Omental fat pad (tissue), 4 donors: Measurements from ENCODE around the gene ADRA2B. TPM values are rescaled to one million over a fixed set of nuclear protein-coding genes. Genes with fewer than 3 reads are reported as not detected.

ENCODE experiments used
- ATAC-seq: fragments of 150-250 bp; one replicate; pipeline ENCODE4 v1.9.1; 2016; ENCODE audit warnings: mild to moderate bottlenecking, moderate library complexity; ENCODE audit not compliant: low FRiP score
- DNase-seq: peaks from one replicate; pipeline ENCODE4 v3.0.0-alpha.2; 2019; ENCODE audit warnings: low spot score
- CTCF ChIP-seq, 3 donors: fragments of 450-650 bp; IDR thresholded peaks; one replicate each; pipeline ENCODE4 v1.5.1; 2016 to 2017; ENCODE audit warnings: antibody characterized with exemption in 3 of 3, mild to moderate bottlenecking in 3 of 3, moderate library complexity in 2 of 3
- total RNA-seq, 4 donors: library from RNA; depleted of rRNA; stranded (reverse); fragments of >200 nt; gene quantifications; one replicate each; pipeline ENCODE4 v1.1.0, GENCODE V29; 2016

ADRA2B gene
- total RNA-seq, 4 donors from 2014 or later = 0.63 to 9.8 (median 2.6) TPM

GRCh38 chr2:96124406-96125265 is 8.3 kb upstream of the ADRA2B start:
- no peak for TF ChIP-seq CTCF (IDR thresholded peaks at IDR 0.05)
- no peak for ATAC-seq
- no peak for DNase-seq

- DNase-seq (no peak), ATAC-seq (no peak)
Observed at GRCh38 chr2:96123936-96124335, 7.6 kb upstream of the ADRA2B start.

GRCh38 chr2:96123290-96123689 is 6.9 kb upstream of the ADRA2B start:
- DNase-seq (no peak), ATAC-seq (no peak)
- TF ChIP-seq CTCF (IDR thresholded peaks at IDR 0.05) = no peak

More at GRCh38 chr2:96123936-96124335, 7.6 kb upstream of the ADRA2B start:
- no peak for TF ChIP-seq CTCF (IDR thresholded peaks at IDR 0.05)

- ATAC-seq (no peak), DNase-seq (no peak)
- no peak for TF ChIP-seq CTCF (IDR thresholded peaks at IDR 0.05)
Observed at GRCh38 chr2:96122391-96122790, 6.0 kb upstream of the ADRA2B start.

GRCh38 chr2:96121414-96121813 is 5.0 kb upstream of the ADRA2B start:
- no peak for DNase-seq
- no peak for ATAC-seq
- TF ChIP-seq CTCF (IDR thresholded peaks at IDR 0.05) = no peak

GRCh38 chr2:96120991-96121390 is 4.6 kb upstream of the ADRA2B start:
- no peak for ATAC-seq
- DNase-seq = no peak
- no peak for TF ChIP-seq CTCF (IDR thresholded peaks at IDR 0.05)
